Lower leg skin (tissue), 4 donors: ENCODE results near the gene FIZ1. TPM values are rescaled to one million over a fixed set of nuclear protein-coding genes. Genes with fewer than 3 reads are reported as not detected.
A peak's percentile ranks its signal among the peaks of the same experiment; 100 is the strongest.

ENCODE experiments used
- DNase-seq, 2 donors: peaks; one replicate each; pipeline ENCODE4 v3.0.0-alpha.2; 2019; ENCODE audit warnings: low spot score in 2 of 2
- H3K4me3 ChIP-seq: fragments of 200-600 bp; sonication (generic); 2 replicates; pipeline ENCODE4 v1.5.1; 2017; ENCODE audit warnings: mild to moderate bottlenecking, low read depth; ENCODE audit not compliant: poor library complexity, severe bottlenecking
- POLR2A ChIP-seq, 2 donors: fragments of 450-650 bp; IDR thresholded peaks; one replicate each; pipeline ENCODE4 v1.6.1; 2016 to 2017; ENCODE audit warnings: antibody characterized with exemption in 2 of 2, mild to moderate bottlenecking in 1 of 2, moderate library complexity in 1 of 2
- WGBS, 2 donors: methylation state at CpG; one replicate each; pipeline ENCODE4 v1.1.5; 2018; 5-methylcytosine and 5-hydroxymethylcytosine counted together
- intact Hi-C: fragments of 100-400 bp; cut with DNase I; formaldehyde crosslinking; loops from one replicate; pipeline ENCODE4 v1.15.0; 2023; ENCODE audit warnings: low total_unique reads
- total RNA-seq, 4 donors: library from RNA; depleted of rRNA; stranded (reverse); fragments of >200 nt; gene quantifications; one replicate each; pipeline ENCODE4 v1.1.0, GENCODE V29; 2016
- TF ChIP-seq, protein P1 (sequence below), 3 donors: fragments of 450-650 bp; IDR thresholded peaks; one replicate each; pipeline ENCODE4 v1.5.1; 2016; ENCODE audit warnings: antibody characterized with exemption in 3 of 3, mild to moderate bottlenecking in 3 of 3, moderate library complexity in 2 of 3

FIZ1 gene
- total RNA-seq, 4 donors from 2014 or later: 5.9 to 14.3 (median 7.7) TPM

DNA sequence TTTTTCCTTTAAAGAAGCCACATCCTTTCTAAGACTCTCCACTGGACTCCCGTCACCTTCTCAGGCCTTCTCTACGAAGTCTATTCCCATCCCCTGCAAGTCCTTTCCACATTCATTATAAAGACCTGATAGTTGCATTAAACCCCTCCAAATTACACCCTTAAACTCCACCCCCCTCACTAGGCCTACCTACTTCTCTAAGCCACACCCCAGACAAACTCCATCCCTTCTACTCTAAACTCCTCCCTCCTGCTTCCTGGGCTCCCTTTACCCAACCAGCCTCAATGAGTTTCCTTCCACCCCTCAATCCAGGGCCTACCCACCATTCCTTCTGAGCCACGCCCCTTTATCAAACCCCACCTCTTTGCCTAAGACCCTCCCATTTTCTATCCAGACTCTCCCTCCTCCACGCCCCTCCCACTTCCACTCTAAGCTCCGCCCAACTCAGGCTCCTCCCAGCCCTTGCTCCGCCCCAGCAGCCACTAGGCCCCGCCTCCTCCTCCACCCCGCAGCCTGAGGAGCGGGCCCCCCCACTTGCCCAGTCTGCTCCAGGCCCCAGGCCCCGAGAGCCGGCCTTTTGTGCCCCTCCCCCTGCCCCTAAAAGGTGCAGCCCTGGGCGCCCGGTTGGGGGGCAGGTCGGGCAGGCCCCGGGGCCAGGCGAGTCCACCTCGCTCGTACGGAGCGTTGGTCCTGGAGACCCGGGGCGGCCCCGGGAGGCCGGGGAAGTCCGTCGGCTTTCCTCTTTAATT lies 424 bp downstream of the FIZ1 start:
- H3K4me3 ChIP-seq: peak overlapping the region; percentile 35
- TF ChIP-seq, protein P1, sequence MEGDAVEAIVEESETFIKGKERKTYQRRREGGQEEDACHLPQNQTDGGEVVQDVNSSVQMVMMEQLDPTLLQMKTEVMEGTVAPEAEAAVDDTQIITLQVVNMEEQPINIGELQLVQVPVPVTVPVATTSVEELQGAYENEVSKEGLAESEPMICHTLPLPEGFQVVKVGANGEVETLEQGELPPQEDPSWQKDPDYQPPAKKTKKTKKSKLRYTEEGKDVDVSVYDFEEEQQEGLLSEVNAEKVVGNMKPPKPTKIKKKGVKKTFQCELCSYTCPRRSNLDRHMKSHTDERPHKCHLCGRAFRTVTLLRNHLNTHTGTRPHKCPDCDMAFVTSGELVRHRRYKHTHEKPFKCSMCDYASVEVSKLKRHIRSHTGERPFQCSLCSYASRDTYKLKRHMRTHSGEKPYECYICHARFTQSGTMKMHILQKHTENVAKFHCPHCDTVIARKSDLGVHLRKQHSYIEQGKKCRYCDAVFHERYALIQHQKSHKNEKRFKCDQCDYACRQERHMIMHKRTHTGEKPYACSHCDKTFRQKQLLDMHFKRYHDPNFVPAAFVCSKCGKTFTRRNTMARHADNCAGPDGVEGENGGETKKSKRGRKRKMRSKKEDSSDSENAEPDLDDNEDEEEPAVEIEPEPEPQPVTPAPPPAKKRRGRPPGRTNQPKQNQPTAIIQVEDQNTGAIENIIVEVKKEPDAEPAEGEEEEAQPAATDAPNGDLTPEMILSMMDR (IDR thresholded peaks at IDR 0.05): no peak
- no peak for TF ChIP-seq POLR2A (IDR thresholded peaks at IDR 0.05)
- intact Hi-C loops: no loop called here
- peak; percentile 91 to 98 for DNase-seq
- WGBS, 2 donors: 6 to 8% methylated on average over 23 to 25 of the region's 26 CpGs

DNA sequence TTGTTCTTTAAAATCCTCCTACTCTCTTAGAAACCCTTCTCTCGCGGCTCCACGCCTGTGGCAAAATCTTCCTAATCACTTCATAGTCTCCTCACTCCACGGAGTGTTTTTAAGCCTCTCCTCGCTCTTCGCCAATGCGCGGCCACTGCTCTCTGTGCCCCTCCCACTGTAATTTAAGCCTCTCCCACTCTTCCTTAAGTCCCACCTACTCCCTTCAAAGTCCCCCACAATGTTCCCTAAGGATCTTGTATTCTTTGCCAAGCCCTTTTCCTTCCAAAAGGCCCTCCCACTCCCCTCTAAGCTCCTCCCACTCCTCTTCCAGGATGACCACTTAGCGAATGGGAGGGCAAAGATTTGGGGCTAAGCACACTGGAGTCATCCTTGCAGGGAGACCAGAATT lies 1.3 kb downstream of the FIZ1 start:
- WGBS, 2 donors: 83 to 84% methylated on average over 9 of the region's 9 CpGs
- no peak for DNase-seq
- intact Hi-C loops: no loop called here
- TF ChIP-seq, protein P1 (IDR thresholded peaks at IDR 0.05): no peak
- TF ChIP-seq POLR2A (IDR thresholded peaks at IDR 0.05): no peak
- no peak overlapping the region for H3K4me3 ChIP-seq

DNA sequence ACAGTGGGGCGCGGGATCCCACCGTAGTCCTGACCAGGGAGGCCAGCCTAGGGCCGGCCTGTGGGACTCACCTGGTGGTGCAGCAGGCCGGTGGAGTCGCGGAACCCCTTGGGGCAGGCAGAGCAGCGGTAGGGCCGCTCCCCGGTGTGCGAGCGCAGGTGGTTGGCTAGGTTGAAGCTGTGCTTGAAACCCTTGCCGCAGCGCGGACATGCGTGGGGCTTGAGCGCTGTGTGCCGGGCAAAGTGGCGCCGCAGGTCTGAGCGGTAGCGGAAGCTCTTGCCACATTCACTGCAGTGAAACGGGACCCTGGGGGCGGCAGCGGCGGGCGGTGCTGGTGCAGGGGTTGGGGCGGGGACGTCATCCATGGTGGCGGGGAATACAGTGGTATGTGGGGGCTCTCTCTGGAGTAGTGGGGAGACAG lies 1.8 kb downstream of the FIZ1 start:
- DNase-seq: no peak
- WGBS, 2 donors: 95 to 97% methylated on average over 30 of the region's 30 CpGs
- TF ChIP-seq POLR2A (IDR thresholded peaks at IDR 0.05): no peak
- no peak overlapping the region for H3K4me3 ChIP-seq
- intact Hi-C loops: no loop called here

DNA sequence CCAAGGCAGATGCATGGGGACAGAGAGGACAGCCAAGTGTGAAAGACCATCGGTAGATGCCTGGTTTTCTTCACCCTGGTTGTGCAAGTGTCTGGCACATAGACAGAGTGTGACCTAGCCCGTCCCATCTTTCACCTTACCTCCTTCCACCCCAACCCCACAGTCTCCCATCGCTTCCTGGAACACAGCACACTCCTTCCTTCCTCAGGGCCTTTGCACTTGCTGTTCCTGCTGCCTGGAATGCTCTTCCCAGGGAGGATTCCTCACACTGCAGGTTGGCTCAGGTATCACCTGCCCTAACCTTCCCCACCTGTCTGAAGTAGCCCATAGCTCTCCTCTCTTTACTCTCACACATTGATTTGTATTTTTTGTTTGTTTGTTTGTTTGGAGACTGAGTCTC lies 3.0 kb downstream of the FIZ1 start:
- intact Hi-C loops: no loop called here
- no peak overlapping the region for H3K4me3 ChIP-seq
- TF ChIP-seq, protein P1 (IDR thresholded peaks at IDR 0.05): no peak
- TF ChIP-seq POLR2A (IDR thresholded peaks at IDR 0.05): no peak
- 93 to 96% methylated on average over 3 of the region's 3 CpGs for WGBS, 2 donors
- DNase-seq: no peak

DNA sequence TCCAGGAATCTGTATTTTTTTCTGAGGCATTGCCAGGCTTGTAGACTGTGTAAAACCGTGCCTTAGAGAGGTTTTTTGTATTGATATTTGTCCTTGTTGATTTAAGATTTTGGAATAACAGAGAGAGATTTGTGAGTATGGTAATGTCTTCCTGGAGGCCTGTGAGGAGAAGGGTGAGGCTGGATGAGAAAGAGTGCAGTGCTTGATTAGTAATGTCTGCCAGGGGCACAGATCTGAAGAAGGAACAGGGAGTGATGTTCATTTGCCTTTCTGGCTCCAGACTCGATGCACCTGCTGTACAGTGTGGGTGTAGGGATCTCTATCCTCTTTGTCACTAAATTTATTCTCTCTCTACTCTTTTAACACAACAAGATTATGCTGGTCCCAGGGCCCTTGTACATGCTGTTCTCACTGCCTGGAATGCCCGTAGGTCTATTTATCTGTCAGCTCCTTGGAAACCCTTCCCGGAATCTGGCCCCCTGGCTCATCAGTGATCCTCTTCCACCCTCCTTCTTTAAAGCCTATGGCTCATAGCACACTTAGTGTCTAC lies 4.2 kb downstream of the FIZ1 start:
- no peak for DNase-seq
- 81 to 87% methylated on average over 4 of the region's 4 CpGs for WGBS, 2 donors
- TF ChIP-seq POLR2A (IDR thresholded peaks at IDR 0.05): no peak
- TF ChIP-seq, protein P1 (IDR thresholded peaks at IDR 0.05): no peak
- no peak overlapping the region for H3K4me3 ChIP-seq
- intact Hi-C loops: no loop called here

DNA sequence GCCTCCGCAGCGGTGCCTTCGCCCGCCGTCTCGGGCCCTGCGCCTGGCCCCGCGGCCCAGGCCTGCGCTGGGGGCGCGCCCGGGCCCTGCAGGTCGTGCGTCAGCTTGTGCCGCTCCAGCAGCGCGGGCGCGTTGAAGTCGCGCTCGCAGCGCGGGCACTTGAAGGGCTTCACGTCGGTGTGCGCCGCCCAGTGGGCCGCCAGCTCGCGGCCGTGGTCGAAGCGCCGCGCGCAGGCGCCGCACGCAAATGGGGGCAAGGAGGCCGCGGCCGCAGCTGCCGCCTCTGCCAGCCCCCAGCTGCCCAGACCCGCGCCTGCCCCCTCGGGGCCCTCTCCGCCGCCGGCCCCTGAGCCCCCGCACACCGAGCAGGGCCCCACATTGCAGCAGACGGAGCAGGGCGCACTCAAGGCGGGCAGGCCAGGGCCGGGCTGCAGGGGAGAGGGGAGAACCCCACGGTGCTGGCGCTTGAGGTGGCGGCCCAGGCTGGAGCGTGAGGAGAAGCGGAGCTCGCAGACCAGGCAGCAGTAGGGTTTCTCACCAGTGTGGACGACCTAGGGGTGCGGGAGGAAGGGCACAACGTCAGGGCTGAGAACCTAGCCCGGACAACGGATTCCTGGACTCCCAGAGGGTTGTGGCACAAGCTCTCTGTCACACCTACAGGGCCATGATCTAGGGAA lies 6.1 kb downstream of the FIZ1 start:
- TF ChIP-seq, protein P1 (IDR thresholded peaks at IDR 0.05): no peak
- TF ChIP-seq POLR2A (IDR thresholded peaks at IDR 0.05): no peak
- DNase-seq: no peak

More for the DNA sequence above, 6.1 kb downstream of the FIZ1 start:
- H3K4me3 ChIP-seq: no peak overlapping the region
- 89% methylated on average over 54 to 67 of the region's 68 CpGs for WGBS, 2 donors
- intact Hi-C loops: no loop called here
